GM23248 (cell line): ENCODE measurements around the gene IKZF2.

Experiments
- EZH2 ChIP-seq: fragments of 200-600 bp; sonication (generic); IDR thresholded peaks from 2 replicates; pipeline ENCODE4 v1.6.1; 2018; ENCODE audit warnings: antibody characterized with exemption, mild to moderate bottlenecking; ENCODE audit not compliant: insufficient read depth, poor library complexity, severe bottlenecking
- EZH2phosphoT487 ChIP-seq: fragments of 200-600 bp; sonication (generic); IDR thresholded peaks from 2 replicates; pipeline ENCODE4 v1.6.1; 2018; ENCODE audit warnings: antibody characterized with exemption, moderate library complexity, mild to moderate bottlenecking, low read depth; ENCODE audit not compliant: insufficient read depth

DNA sequence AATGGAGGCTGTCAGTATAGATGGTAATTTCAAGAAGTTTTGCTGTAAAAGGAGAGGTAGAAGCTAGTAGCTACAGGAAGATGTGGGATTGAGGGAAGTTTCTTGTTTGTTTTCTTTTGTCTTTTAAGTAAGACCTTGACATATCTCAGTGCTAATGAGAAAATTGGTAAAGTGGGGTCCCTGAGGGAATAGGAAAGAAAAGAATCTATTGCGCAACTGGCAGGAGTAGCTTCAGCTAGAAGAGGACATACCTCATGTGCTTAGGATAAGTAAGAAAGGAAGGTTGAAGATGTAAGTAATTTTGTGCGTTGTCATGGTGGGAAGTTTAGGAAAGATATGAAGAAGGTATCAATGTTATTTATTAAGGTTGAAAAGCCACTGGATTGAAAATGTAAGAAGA is 8.4 kb upstream of the IKZF2 start:
- TF ChIP-seq EZH2 (no peak), EZH2phosphoT487 (no peak)
